GM12874 (cell line): ENCODE data around the gene SLC9A3.

ENCODE experiments used
- CTCF ChIP-seq: IDR thresholded peaks from 2 replicates; pipeline ENCODE4 v1.5.1; 2011; ENCODE audit warnings: low read depth, mild to moderate bottlenecking, control low read depth, low read length, moderate library complexity; ENCODE audit not compliant: insufficient read depth

The SLC9A3 gene

GRCh38 chr5:445591-445990 lies 78.7 kb downstream of the SLC9A3 start:
- no peak for TF ChIP-seq CTCF

GRCh38 chr5:444226-444625 lies 80.0 kb downstream of the SLC9A3 start:
- no peak for TF ChIP-seq CTCF

GRCh38 chr5:443239-444151 lies 80.8 kb downstream of the SLC9A3 start:
- TF ChIP-seq CTCF, result no peak

- TF ChIP-seq CTCF, result no peak
Observed at GRCh38 chr5:442335-443238, 81.7 kb downstream of the SLC9A3 start, which contains the start of gene EXOC3. Gene EXOC3, plus strand, starts transcription at chr5:443176. Its CDS starts 3,030 bp downstream, at chr5:446206.

GRCh38 chr5:441996-442334 lies 82.3 kb downstream of the SLC9A3 start:
- no peak for TF ChIP-seq CTCF

- no peak for TF ChIP-seq CTCF
Observed at GRCh38 chr5:440401-441201, 83.6 kb downstream of the SLC9A3 start.
